Neuron (in vitro differentiated cells): ENCODE measurements around the gene OLFML3.

Experiments used
- H2AFZ ChIP-seq: one replicate; pipeline ENCODE4 v1.6.1; 2013; ENCODE audit warnings: low read depth, mild to moderate bottlenecking, inconsistent platforms, low read length, moderate library complexity
- H3K27me3 ChIP-seq: one replicate; pipeline ENCODE4 v1.6.1; 2013; ENCODE audit warnings: low read length; ENCODE audit not compliant: insufficient read depth
- H3K36me3 ChIP-seq: one replicate; pipeline ENCODE4 v1.6.1; 2013; ENCODE audit warnings: low read length; ENCODE audit not compliant: insufficient read depth
- H3K4me1 ChIP-seq: one replicate; pipeline ENCODE4 v1.6.1; 2013; ENCODE audit warnings: low read length; ENCODE audit not compliant: insufficient read depth
- H3K4me3 ChIP-seq: 2 replicates; pipeline ENCODE4 v1.5.1; 2013; ENCODE audit warnings: mild to moderate bottlenecking, low read length, moderate library complexity
- H3K9me3 ChIP-seq: one replicate; pipeline ENCODE4 v1.6.1; 2013; ENCODE audit warnings: low read length

Gene OLFML3

DNA sequence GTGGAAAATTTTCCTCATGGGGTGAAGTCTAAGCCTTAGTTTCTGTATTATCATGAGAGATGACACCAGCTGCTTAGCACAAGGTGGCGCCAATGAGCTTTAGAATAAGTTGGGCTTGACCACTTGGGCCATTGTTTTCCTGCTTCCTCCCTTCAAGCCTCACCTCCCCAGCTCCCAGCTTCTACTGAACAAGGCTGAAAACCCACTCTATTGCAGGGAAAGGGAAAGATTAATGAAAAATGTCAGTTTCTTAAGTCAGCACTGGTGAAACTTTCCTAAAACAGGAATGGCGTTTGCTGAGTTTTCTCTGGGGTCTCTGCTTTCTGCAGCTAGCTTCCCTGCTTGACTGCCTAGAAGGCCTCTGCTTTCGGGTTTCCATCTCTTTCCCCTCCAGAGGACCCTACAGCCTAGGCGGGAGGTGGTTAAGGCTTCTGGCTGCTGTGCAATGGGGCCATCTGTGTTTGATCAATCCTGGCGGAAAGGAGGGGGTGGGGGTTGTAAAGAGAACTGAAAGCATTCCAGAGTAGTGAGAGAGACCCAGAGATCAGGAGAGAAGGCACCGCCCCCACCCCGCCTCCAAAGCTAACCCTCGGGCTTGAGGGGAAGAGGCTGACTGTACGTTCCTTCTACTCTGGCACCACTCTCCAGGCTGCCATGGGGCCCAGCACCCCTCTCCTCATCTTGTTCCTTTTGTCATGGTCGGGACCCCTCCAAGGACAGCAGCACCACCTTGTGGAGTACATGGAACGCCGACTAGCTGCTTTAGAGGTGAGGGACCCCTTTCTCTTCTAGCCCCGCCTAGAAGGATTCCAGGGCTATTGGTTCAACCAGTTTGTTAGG, at the start of gene OLFML3:
Gene OLFML3, plus strand, starts transcription at position 612 of the 840 bp plus-strand sequence. Its CDS starts 43 bp downstream, at position 655.
- H3K9me3 ChIP-seq = no peaks in the 10 kb centered on the region
- H3K4me1 ChIP-seq = peaks cover 32% of the 10 kb centered on the region
- H3K27me3 ChIP-seq = no peaks in the 10 kb centered on the region
- H3K36me3 ChIP-seq = no peaks in the 10 kb centered on the region
- H2AFZ ChIP-seq = peak within 1 kb of the TSS; percentile 92
- H3K4me3 ChIP-seq = peak within 1 kb of the TSS; percentile 37

DNA sequence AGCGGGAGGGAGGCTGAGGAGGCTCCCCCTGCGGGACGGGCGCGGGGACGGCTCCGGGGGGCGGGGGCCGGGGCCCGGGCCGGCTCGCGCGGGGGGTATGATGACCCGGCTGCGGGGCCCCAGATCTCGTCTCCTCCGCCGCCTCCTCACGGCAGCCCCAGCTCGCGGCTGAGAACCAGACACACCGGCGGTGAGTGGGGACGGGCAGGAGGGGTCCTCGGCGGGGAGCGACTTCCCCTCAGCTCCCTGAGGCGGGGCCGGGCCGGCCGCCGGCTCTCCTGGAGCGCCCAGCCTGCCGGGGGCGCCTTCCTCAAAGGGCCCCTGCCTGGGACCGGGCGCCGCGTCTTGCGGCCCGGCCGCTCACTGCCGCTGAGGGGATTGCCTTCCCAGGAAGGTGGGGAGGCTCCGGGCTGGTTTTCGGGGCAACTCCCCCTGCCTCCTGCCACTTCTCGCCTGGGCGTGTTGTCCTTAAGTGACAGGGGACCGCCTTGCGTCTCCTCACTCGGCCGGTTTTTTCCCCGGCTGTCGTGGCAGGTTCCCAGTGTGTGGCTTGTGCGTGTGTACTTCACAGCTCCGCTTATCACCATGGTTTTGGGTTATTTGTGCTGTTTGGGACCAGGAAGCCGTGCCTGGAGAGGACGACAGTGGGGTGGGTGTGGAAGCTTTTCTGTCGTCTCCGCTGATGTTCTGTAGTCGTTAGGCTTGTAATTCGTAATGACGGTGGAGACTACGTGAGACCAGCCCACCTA, 49.4 kb upstream of the OLFML3 start:
- H3K27me3 ChIP-seq = no peaks in the 10 kb centered on the region
- H3K36me3 ChIP-seq = no peaks in the 10 kb centered on the region
- H3K4me3 ChIP-seq = peak overlapping the region; percentile 78

DNA sequence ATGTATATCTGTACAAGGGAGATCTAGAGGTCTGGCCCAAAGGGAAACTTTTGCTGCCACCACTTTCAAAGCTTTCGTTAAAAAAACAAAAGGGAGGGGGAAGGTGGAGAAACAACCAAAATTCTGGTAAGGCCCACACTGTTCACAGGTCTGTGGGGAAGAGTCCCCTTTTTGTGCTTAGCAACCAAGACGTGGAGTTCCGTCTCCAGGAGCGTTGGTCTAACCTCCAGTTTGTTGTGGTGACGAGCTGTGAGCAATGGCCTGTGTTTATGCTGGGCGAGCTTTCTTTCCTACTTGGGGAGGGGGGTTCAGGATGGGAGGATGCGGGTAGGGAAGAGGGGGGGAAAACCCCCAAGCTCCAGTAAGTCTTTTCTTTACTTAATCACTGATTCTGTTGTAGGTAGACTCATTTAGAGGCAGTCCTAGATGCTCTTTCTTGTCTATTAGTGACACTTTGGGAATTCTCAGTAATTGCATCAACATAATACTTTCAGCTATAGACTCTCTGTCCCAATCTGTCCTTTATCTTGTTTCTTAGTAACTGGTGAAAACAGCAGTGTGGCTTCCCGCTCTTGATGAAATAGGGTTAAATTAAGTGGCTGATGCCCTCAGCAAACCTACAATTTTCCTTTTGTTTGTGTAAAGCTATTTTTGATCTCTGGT, 48.6 kb upstream of the OLFML3 start:
- no peaks in the 10 kb centered on the region for H3K36me3 ChIP-seq
- peak overlapping the region; percentile 78 for H3K4me3 ChIP-seq
- H3K9me3 ChIP-seq = peaks cover 2% of the 10 kb centered on the region
- H3K27me3 ChIP-seq = no peaks in the 10 kb centered on the region
- peak overlapping the region; percentile 58 for H2AFZ ChIP-seq
- peaks cover 30% of the 10 kb centered on the region for H3K4me1 ChIP-seq

More for the DNA sequence above, 49.4 kb upstream of the OLFML3 start:
- Histone ChIP-seq H2AFZ (peak overlapping the region; percentile 58), H3K4me1 (peaks cover 30% of the 10 kb centered on the region), H3K9me3 (no peaks in the 10 kb centered on the region)

- Histone ChIP-seq H3K27me3 (no peaks in the 10 kb centered on the region), H2AFZ (no peak overlapping the region), H3K4me3 (peak overlapping the region; percentile 78), H3K4me1 (peaks cover 30% of the 10 kb centered on the region), H3K9me3 (peaks cover 2% of the 10 kb centered on the region), H3K36me3 (no peaks in the 10 kb centered on the region)
Measured at GRCh38 chr1:113931451-113931851, 47.8 kb upstream of the OLFML3 start.

GRCh38 chr1:113934006-113934405, 45.3 kb upstream of the OLFML3 start:
- Histone ChIP-seq H2AFZ (no peak overlapping the region), H3K9me3 (peaks cover 2% of the 10 kb centered on the region), H3K4me1 (peaks cover 19% of the 10 kb centered on the region)

DNA sequence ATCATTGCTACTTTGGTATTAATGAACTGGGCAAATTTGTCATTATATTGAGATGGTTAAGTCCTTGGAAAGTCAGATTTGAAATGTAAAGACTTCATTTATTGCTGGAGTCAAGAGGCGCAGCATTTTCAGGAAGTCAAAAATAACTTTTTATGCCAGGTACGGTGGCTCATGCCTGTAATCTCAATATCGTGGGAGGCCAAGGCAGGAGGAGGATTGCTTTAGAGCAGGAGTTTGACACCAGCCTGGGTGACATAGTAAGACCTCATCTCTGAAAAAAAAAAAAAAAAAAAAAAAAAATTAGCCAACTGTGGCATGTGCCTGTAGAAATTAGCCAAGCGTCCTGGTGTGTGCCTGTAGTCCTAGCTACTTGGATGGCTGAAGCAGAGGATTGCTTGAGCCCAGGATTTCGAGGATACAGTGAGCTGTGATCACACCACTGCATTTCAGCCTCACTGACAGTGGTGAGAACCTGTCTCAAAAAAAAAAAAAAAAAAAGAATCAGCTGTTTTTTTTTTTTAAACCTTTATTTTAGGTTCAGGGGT, 44.7 kb upstream of the OLFML3 start:
- Histone ChIP-seq H3K4me3 (no peak overlapping the region), H3K36me3 (no peaks in the 10 kb centered on the region), H3K9me3 (peaks cover 2% of the 10 kb centered on the region), H3K4me1 (peaks cover 18% of the 10 kb centered on the region), H3K27me3 (no peaks in the 10 kb centered on the region), H2AFZ (no peak overlapping the region)

More at GRCh38 chr1:113934006-113934405, 45.3 kb upstream of the OLFML3 start:
- Histone ChIP-seq H3K36me3 (no peaks in the 10 kb centered on the region), H3K4me3 (no peak overlapping the region), H3K27me3 (no peaks in the 10 kb centered on the region)

- H3K9me3 ChIP-seq = peaks cover 2% of the 10 kb centered on the region
- H3K27me3 ChIP-seq = no peaks in the 10 kb centered on the region
- H2AFZ ChIP-seq = no peak overlapping the region
- H3K36me3 ChIP-seq = peaks cover under 1% of the 10 kb centered on the region
- peaks cover 15% of the 10 kb centered on the region for H3K4me1 ChIP-seq
- H3K4me3 ChIP-seq = no peak overlapping the region
Measured at GRCh38 chr1:113935176-113935575, 44.1 kb upstream of the OLFML3 start.

- H3K4me3 ChIP-seq = no peak overlapping the region
- H3K9me3 ChIP-seq = peaks cover 2% of the 10 kb centered on the region
- no peaks in the 10 kb centered on the region for H3K27me3 ChIP-seq
- no peak overlapping the region for H2AFZ ChIP-seq
- H3K36me3 ChIP-seq = peaks cover 8% of the 10 kb centered on the region
- H3K4me1 ChIP-seq = peaks cover 10% of the 10 kb centered on the region
Measured at GRCh38 chr1:113935970-113936369, 43.3 kb upstream of the OLFML3 start.

DNA sequence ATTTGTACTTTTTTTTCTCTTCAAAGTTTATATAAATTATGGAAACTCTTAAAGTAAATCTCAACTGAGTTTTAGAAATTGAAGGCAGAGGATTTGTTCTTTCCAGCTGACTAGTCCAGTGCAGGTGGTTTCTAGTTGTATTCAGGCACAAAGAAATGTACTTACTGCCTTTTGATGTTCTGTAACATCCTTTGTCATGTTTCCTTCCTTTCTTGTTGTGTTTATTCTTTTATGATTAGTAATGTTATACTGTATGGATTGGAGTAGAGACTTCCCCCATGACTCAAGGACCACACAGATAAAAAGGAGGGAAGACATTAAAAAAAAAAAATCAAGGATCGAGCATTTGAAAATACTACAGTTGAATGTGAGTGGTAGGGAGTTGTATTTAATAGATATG, 42.1 kb upstream of the OLFML3 start:
- no peaks in the 10 kb centered on the region for H3K27me3 ChIP-seq
- peaks cover 2% of the 10 kb centered on the region for H3K9me3 ChIP-seq
- no peaks in the 10 kb centered on the region for H3K4me1 ChIP-seq
- H2AFZ ChIP-seq = no peak overlapping the region
- H3K36me3 ChIP-seq = peaks cover 14% of the 10 kb centered on the region
- no peak overlapping the region for H3K4me3 ChIP-seq

- Histone ChIP-seq H3K27me3 (no peaks in the 10 kb centered on the region), H3K4me3 (no peak overlapping the region), H2AFZ (no peak overlapping the region), H3K9me3 (peaks cover 4% of the 10 kb centered on the region), H3K36me3 (peaks cover 21% of the 10 kb centered on the region), H3K4me1 (no peaks in the 10 kb centered on the region)
Measured at GRCh38 chr1:113938192-113938591, 41.1 kb upstream of the OLFML3 start.

GRCh38 chr1:113940365-113941244, 38.7 kb upstream of the OLFML3 start:
- no peak overlapping the region for H3K4me3 ChIP-seq
- H3K36me3 ChIP-seq = peaks cover 31% of the 10 kb centered on the region
- no peak overlapping the region for H2AFZ ChIP-seq

DNA sequence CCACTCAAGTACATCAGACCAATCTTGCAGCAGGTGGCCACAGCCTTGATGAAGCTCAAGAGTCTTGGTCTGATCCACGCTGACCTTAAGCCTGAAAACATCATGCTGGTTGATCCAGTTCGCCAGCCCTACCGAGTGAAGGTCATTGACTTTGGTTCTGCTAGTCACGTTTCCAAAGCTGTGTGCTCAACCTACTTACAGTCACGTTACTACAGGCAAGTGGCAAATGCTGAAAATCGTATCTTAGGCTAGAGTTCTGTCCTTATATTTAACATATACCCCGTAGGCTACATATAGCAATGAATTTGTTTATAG, 38.1 kb upstream of the OLFML3 start:
- Histone ChIP-seq H3K27me3 (no peaks in the 10 kb centered on the region), H2AFZ (no peak overlapping the region), H3K9me3 (peaks cover 7% of the 10 kb centered on the region), H3K36me3 (peaks cover 31% of the 10 kb centered on the region), H3K4me3 (no peak overlapping the region), H3K4me1 (no peaks in the 10 kb centered on the region)

More at GRCh38 chr1:113940365-113941244, 38.7 kb upstream of the OLFML3 start:
- H3K4me1 ChIP-seq = no peaks in the 10 kb centered on the region
- H3K27me3 ChIP-seq = no peaks in the 10 kb centered on the region
- H3K9me3 ChIP-seq = peaks cover 7% of the 10 kb centered on the region
